ENCODE data around the gene CLEC14A.

Gene CLEC14A

GRCh38 chr14:38255673-38256532, at the start of gene CLEC14A:
Gene CLEC14A (minus strand): TSS chr14:38256093. CDS start chr14:38256022, 71 bp downstream.
- peak; percentile 33 to 56 for ATAC-seq

GRCh38 chr14:38302966-38303365, 47.1 kb upstream of the CLEC14A start:
- no peak for ATAC-seq

- no peak for ATAC-seq
These were observed 46.1 kb upstream of the CLEC14A start for GRCh38 chr14:38302034-38302433.

- ATAC-seq, result no peak
These were observed 41.8 kb upstream of the CLEC14A start for GRCh38 chr14:38297681-38298080.

GRCh38 chr14:38291681-38292467, 36.0 kb upstream of the CLEC14A start:
- ATAC-seq, result no peak

- ATAC-seq, result no peak
These were observed 34.8 kb upstream of the CLEC14A start for GRCh38 chr14:38290601-38291188.

GRCh38 chr14:38286452-38286851, 30.6 kb upstream of the CLEC14A start:
- no peak for ATAC-seq

GRCh38 chr14:38285962-38286361, 30.1 kb upstream of the CLEC14A start:
- ATAC-seq, result no peak

GRCh38 chr14:38282936-38283335, 27.0 kb upstream of the CLEC14A start:
- no peak for ATAC-seq

GRCh38 chr14:38280081-38280480, 24.2 kb upstream of the CLEC14A start:
- no peak for ATAC-seq

- ATAC-seq, result no peak
These were observed 23.7 kb upstream of the CLEC14A start for GRCh38 chr14:38279572-38279971.

- ATAC-seq, result no peak
These were observed 22.1 kb upstream of the CLEC14A start for GRCh38 chr14:38278035-38278434.

GRCh38 chr14:38262844-38263243, 7.0 kb upstream of the CLEC14A start:
- ATAC-seq, result no peak

- no peak for ATAC-seq
These were observed 5.7 kb upstream of the CLEC14A start for GRCh38 chr14:38261620-38262019.

- no peak for ATAC-seq
These were observed 1.6 kb upstream of the CLEC14A start for GRCh38 chr14:38257507-38257906.

GRCh38 chr14:38256533-38256840, 594 bp upstream of the CLEC14A start:
- no peak for ATAC-seq

- peak; percentile 35 to 36 for ATAC-seq
These were observed 553 bp downstream of the CLEC14A start for GRCh38 chr14:38255408-38255672.

GRCh38 chr14:38254571-38255407, 1.1 kb downstream of the CLEC14A start:
- ATAC-seq, result no peak

GRCh38 chr14:38253676-38254075, 2.2 kb downstream of the CLEC14A start:
- no peak for ATAC-seq

- no peak for ATAC-seq
These were observed 3.7 kb downstream of the CLEC14A start for GRCh38 chr14:38252066-38252710.

- ATAC-seq, result no peak
These were observed 5.6 kb downstream of the CLEC14A start for GRCh38 chr14:38250331-38250730.

- no peak for ATAC-seq
These were observed 7.4 kb downstream of the CLEC14A start for GRCh38 chr14:38248321-38249028.

Data from activated CD4-positive, CD25-positive, alpha-beta regulatory T cell treated with anti-CD3 and anti-CD28 coated beads, Interleukin-2, amount 50 U/mL, for 24 hours (primary cell).